HG02981 (cell line): ENCODE measurements around the gene ATP6V1F.

Source experiments
- ATAC-seq: cut with Tn5 transposase; IDR thresholded peaks from one replicate; pipeline ENCODE4 v1.9.1; 2021; ENCODE audit warnings: mild to moderate bottlenecking, moderate library complexity; ENCODE audit not compliant: unreplicated experiment

The ATP6V1F gene

GRCh38 chr7:128881458-128882125, 18.9 kb downstream of the ATP6V1F start:
- no peak for ATAC-seq

GRCh38 chr7:128882134-128882533, 19.5 kb downstream of the ATP6V1F start:
- ATAC-seq: no peak

- ATAC-seq: peak; percentile 47
Measured at GRCh38 chr7:128883622-128884448, 21.2 kb downstream of the ATP6V1F start.

- ATAC-seq: no peak
Measured at GRCh38 chr7:128884561-128885369, 22.1 kb downstream of the ATP6V1F start.

GRCh38 chr7:128885370-128886187, 22.9 kb downstream of the ATP6V1F start:
- no peak for ATAC-seq

- no peak for ATAC-seq
Measured at GRCh38 chr7:128886391-128887168, 23.9 kb downstream of the ATP6V1F start.

GRCh38 chr7:128887169-128888038, 24.7 kb downstream of the ATP6V1F start:
- no peak for ATAC-seq

GRCh38 chr7:128888039-128888755, 25.5 kb downstream of the ATP6V1F start:
- no peak for ATAC-seq

GRCh38 chr7:128888756-128889095, 26.1 kb downstream of the ATP6V1F start:
- ATAC-seq: no peak

- ATAC-seq: no peak
Measured at GRCh38 chr7:128889121-128889520, 26.5 kb downstream of the ATP6V1F start.

- no peak for ATAC-seq
Measured at GRCh38 chr7:128890306-128891109, 27.9 kb downstream of the ATP6V1F start.

GRCh38 chr7:128891110-128891941, 28.7 kb downstream of the ATP6V1F start:
- ATAC-seq: no peak

- ATAC-seq: no peak
Measured at GRCh38 chr7:128891942-128892269, 29.2 kb downstream of the ATP6V1F start.

- no peak for ATAC-seq
Measured at GRCh38 chr7:128892521-128893250, 30.0 kb downstream of the ATP6V1F start.

- ATAC-seq: no peak
Measured at GRCh38 chr7:128893251-128894100, 30.8 kb downstream of the ATP6V1F start.
